Activated CD8-positive, alpha-beta memory T cell treated with anti-CD3 and anti-CD28 coated beads for 1 hour (primary cell): ENCODE measurements around the gene OR51F1.
"Not testable (repeated sequence)": the region's sequence is repeated elsewhere in the genome, so short reads cannot be mapped to it uniquely, and the experiment has no call there.

Experiments used
- DNase-seq, 2 donors: peaks; one replicate each; pipeline ENCODE4 v3.0.0-alpha.2; 2020; ENCODE audit warnings: low read depth in 1 of 2; ENCODE audit errors: extremely low read depth in 1 of 2

OR51F1 gene

GRCh38 chr11:4769838-4770237, at the start of gene OR51F1:
TSS of gene OR51F1 (minus strand) at chr11:4769938. CDS start at chr11:4769938, 0 bp downstream.
- no peak for DNase-seq

DNA sequence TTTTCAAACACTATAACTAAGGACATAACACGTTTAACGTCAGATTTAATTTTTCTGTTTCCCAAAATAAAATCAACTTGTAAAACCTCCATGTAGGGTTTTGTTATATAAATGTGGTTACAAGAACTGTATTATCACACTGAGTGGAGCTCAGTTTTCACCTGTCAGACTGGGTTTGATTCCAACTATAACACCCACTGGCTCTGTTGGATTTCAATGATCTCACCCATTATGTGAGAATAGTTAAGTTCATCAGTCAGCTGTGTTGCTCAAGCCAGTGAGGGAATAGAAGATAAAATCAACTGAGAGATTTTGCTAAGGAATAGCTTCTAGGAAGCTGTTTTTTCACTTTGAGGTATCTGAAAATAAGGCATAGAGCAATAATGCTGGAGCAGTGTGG, 39.5 kb upstream of the OR51F1 start:
- no peak for DNase-seq

- no peak for DNase-seq
Measured at GRCh38 chr11:4808476-4808875, 38.7 kb upstream of the OR51F1 start.

DNA sequence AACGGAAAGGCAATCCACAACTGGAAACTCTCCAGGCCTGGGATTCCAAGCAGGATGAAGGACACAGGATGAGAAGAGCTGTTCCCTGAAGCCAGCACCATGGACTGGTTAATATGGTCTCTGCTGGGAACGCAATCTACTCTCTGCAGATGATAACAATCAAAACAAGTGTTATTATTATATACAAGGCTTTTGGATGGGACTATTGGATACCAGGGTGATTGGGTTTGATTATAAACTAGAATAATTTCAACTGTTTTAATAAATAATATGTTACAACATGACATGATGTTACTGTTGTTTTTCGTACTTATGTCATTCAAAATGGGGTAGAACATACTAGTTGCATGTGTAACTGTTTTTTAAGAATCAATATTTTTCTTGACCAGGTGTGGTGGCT, 34.5 kb upstream of the OR51F1 start, which contains the start of gene OR52R1:
Gene OR52R1, minus strand, starts transcription at position 101 of the 400 bp plus-strand sequence. Its CDS starts 0 bp downstream, at position 101.
- no peak for DNase-seq

GRCh38 chr11:4801316-4801715, 31.6 kb upstream of the OR51F1 start:
- not testable (repeated sequence) for DNase-seq

DNA sequence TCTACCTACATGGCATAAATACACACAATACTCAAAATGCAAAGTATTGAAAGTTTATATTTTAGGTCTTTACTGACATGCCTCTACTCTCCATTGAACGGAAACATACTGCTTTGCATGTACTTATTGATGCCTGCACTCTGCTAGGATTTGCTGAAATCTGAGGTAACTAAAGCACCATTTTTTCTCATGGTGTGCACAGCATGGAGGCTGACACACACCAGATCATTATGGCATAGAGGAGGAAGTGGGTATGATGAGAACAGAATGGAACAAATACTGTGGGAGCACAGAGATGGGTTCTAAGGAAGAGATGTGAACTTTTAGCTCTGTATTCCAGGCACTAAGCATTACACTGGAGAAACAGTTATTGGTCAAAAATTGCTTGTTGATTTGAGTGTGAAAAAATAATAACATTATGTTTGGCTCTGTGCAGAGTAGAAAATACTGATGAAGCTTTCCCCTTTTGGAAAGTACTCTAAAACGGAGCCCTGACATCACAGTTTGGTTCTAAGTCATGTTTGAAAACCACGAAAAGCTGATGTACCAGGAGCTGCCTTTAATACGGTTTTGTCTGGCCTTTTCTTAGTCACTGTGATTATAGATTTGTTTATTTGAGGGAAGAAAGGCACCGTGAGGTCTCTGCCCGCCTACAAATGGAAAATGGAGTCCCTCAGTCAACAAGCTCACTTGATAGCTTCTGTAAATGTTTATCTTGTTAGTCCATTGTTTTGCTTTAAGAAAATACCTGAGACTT, 28.9 kb upstream of the OR51F1 start:
- no peak for DNase-seq

GRCh38 chr11:4797206-4797605, 27.5 kb upstream of the OR51F1 start:
- no peak for DNase-seq

GRCh38 chr11:4782454-4782853, 12.7 kb upstream of the OR51F1 start:
- DNase-seq = no peak

- no peak for DNase-seq
Measured at GRCh38 chr11:4768094-4768493, 1.6 kb downstream of the OR51F1 start.

DNA sequence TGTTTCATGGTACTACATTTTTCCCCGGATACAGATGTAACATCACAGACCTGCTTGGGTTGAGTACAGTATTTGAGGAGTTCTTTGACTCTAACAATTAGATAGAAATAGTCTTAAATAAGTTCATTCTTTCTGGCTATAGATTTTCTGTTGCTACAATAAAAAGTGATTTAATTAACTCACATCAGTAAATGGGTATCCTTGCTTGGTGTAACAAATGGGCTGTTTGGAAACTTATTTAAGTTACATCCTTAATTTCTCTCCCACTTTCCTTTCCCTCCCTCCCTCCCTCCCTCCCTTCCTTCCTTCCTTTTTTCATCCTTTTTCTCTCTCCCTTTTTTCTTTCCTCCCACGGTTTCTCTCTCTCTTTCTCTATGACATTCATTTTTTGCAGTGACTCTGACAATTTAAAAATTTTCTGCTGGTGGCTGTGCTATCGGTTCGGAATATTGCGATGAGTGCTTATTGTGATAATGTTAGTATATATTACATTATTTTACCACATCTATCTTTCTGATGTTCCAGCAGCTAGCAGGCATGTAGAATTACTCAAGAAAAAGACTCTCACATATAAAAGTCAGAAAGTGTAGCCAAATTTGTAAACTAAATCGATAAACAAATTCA, 3.2 kb downstream of the OR51F1 start:
- no peak for DNase-seq

- DNase-seq = no peak
Measured at GRCh38 chr11:4763096-4763495, 6.6 kb downstream of the OR51F1 start.

DNA sequence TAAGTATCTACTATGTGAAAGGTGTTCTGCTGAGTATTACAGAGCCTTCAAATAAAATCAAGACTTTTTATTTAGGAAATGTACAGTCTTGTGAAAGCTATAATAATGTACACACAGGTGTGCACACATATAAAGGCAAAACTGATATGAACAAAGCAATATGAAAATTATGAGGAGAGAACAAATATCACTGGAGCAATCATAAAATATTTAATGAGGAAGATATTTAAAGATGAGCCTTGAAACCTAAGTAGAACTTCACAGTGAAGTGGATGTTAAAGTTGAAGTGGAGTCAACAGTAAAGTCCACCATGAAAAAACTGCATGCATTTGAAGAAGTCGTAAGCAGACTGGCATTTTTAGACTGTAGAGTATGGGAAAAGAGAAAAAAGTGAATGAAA, 18.5 kb downstream of the OR51F1 start:
- no peak for DNase-seq

GRCh38 chr11:4748438-4748837, 21.3 kb downstream of the OR51F1 start:
- DNase-seq = no peak

DNA sequence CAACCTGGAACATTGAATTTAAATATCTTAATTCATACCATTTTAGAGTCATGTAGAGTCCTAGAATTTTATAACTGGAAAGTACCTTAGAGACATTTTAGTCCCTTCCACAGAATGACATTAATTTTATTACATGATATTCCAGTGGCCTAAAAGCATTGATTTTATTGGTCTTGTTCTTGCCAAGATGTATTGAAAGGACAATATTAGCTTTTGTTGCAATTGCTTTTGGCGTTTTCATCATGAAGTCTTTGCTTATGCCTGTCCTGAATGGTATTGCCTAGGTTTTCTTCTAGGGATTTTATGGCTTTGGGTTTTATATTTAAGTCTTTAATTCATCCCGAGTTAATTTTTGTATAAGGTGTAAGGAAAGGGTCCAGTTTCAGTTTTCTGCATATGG, 29.0 kb downstream of the OR51F1 start:
- no peak for DNase-seq

DNA sequence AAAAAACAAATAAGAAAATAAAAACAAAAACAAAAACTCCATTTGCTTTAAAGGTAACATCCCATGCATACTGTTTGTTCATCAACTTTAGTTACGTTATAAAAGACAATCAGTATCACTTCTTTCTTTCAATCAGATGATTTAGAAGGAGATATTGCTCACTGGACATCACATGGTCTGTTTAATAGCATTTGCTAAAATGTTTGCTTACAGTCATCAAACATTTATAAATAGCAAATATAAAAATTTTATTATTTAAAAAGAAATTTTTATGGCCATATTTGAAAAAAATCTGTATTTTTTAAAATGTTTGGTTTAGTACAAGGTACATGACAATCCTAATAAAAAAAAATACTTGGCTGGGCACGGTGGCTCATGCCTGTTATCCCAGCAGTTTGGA, 42.6 kb downstream of the OR51F1 start:
- no peak for DNase-seq

DNA sequence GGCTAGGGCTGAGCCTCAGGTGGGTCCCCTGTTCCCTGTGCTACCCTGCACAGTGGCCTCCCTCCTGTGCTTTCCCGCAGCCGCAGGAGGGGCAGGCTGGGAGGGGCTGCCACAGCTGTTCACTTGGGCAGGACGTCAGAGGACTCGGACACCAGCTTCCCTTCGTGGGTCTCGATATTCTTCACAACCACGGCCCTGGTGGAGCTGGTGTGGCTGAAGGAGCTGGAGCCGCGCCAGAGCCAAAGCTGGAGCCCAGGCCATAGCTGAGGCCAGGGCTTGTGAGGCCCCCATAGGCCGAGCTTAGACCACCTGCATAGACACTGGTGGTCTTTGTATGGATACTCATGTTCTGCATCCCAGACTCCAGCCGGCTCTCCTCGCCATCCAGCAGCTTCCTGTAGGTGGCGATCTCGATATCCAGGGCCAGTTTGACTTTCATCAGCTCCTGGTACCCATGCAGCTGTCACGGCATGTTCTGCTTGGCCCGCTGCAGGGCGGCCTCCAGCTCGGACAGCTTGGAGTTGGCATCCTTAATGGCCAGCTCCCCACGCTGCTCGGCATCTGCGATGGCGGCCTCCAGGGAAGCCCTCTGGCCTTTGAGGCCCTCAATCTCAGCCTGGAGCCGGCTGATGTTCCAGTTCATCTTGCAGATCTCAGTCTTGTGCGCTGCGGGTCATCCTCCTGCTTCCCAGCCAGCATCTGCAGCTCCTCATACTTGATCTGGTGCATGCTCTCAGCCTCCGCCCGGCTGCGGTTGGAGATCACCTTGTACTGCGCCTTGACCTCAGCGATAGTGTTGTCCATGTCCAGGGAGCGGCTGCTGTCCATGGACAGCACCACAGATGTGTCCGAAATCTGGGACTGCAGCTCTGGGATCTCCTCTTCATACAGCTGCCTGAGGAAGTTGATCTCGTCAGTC, 46.9 kb downstream of the OR51F1 start:
- not testable (repeated sequence) for DNase-seq
